ENCODE results near the gene SLAMF1.

The SLAMF1 gene

GRCh38 chr1:160636076-160636475 is 10.8 kb downstream of the SLAMF1 start:
- no peak overlapping the region for H3K27ac Mint-ChIP-seq
- H3K4me1 Mint-ChIP-seq, result peaks cover 8% of the 10 kb centered on the region
- no peak overlapping the region for H3K4me3 Mint-ChIP-seq
- TF ChIP-seq CTCF (IDR thresholded peaks at IDR 0.05; ENCODE audit: unreplicated experiment in 3 of 3), result no peak
- H3K9me3 Mint-ChIP-seq, result no peaks in the 10 kb centered on the region
- H3K36me3 Mint-ChIP-seq (ENCODE audit: low read depth), result no peaks in the 10 kb centered on the region
- H3K27me3 Mint-ChIP-seq (ENCODE audit: low read depth), result no peaks in the 10 kb centered on the region

GRCh38 chr1:160634543-160635491 is 12.0 kb downstream of the SLAMF1 start:
- Mint-ChIP-seq H3K27ac (no peak overlapping the region), H3K9me3 (no peaks in the 10 kb centered on the region), H3K4me1 (peaks cover 20% of the 10 kb centered on the region), H3K27me3 (ENCODE audit: low read depth) (no peaks in the 10 kb centered on the region), H3K36me3 (ENCODE audit: low read depth) (no peaks in the 10 kb centered on the region), H3K4me3 (no peak overlapping the region)
- TF ChIP-seq CTCF (IDR thresholded peaks at IDR 0.05; ENCODE audit: unreplicated experiment in 3 of 3), result no peak

- peaks cover 17% of the 10 kb centered on the region for H3K4me1 Mint-ChIP-seq
- no peaks in the 10 kb centered on the region for H3K27me3 Mint-ChIP-seq (ENCODE audit: low read depth)
- H3K9me3 Mint-ChIP-seq, result no peaks in the 10 kb centered on the region
- H3K4me3 Mint-ChIP-seq, result no peak overlapping the region
- H3K27ac Mint-ChIP-seq, result no peak overlapping the region
- no peak for TF ChIP-seq CTCF (IDR thresholded peaks at IDR 0.05; ENCODE audit: unreplicated experiment in 3 of 3)
- no peaks in the 10 kb centered on the region for H3K36me3 Mint-ChIP-seq (ENCODE audit: low read depth)
Measured at GRCh38 chr1:160633330-160633903, 13.4 kb downstream of the SLAMF1 start.

GRCh38 chr1:160631983-160632625 is 14.7 kb downstream of the SLAMF1 start:
- Mint-ChIP-seq H3K4me3 (no peak overlapping the region), H3K36me3 (ENCODE audit: low read depth) (no peaks in the 10 kb centered on the region), H3K27me3 (ENCODE audit: low read depth) (no peaks in the 10 kb centered on the region), H3K27ac (no peak overlapping the region), H3K9me3 (no peaks in the 10 kb centered on the region), H3K4me1 (peaks cover 13% of the 10 kb centered on the region)
- TF ChIP-seq CTCF (IDR thresholded peaks at IDR 0.05; ENCODE audit: unreplicated experiment in 3 of 3), result no peak

- H3K4me3 Mint-ChIP-seq, result no peak overlapping the region
- peak overlapping the region; percentile 1 to 2 (median 2) for H3K27ac Mint-ChIP-seq
- H3K4me1 Mint-ChIP-seq, result peaks cover 13% of the 10 kb centered on the region
- no peaks in the 10 kb centered on the region for H3K27me3 Mint-ChIP-seq (ENCODE audit: low read depth)
- TF ChIP-seq CTCF (IDR thresholded peaks at IDR 0.05; ENCODE audit: unreplicated experiment in 3 of 3), result no peak
- H3K9me3 Mint-ChIP-seq, result no peaks in the 10 kb centered on the region
- no peaks in the 10 kb centered on the region for H3K36me3 Mint-ChIP-seq (ENCODE audit: low read depth)
Measured at GRCh38 chr1:160630523-160631451, 16.1 kb downstream of the SLAMF1 start.

All from nephron (organoid).